IMR-90 (cell line): ENCODE results near the gene SMAD7. TPM values are rescaled to one million over a fixed set of nuclear protein-coding genes. Genes with fewer than 3 reads are reported as not detected.
A peak's percentile ranks its signal among the peaks of the same experiment; 100 is the strongest.

Experiments
- ATAC-seq: fragments of 200-7000 bp; cut with Tn5 transposase; 2 replicates; pipeline ENCODE4 v1.9.1; 2020; ENCODE audit warnings: low read depth, mild to moderate bottlenecking, moderate library complexity
- BruUV-seq: library from RNA; stranded (reverse); fragments of 400-500 nt; replicated peaks from 2 replicates; lab custom pipeline; 2021; lab: Mats Ljungman, UMichigan
- CTCF ChIA-PET: fragments of 300-600 bp; formaldehyde crosslinking; extraction: SDS; loops from one replicate; lab custom pipeline; 2021; ENCODE audit warnings: antibody characterized with exemption; lab: Yijun Ruan, JAX
- POLR2A ChIA-PET: fragments of 300-600 bp; sonication (Branson Sonifier 250); formaldehyde crosslinking; loops from one replicate; lab custom pipeline; 2022; ENCODE audit warnings: antibody characterized with exemption; ENCODE audit not compliant: unreplicated experiment; lab: Charles Lee
- DNase-seq: peaks from one replicate; pipeline ENCODE4 v3.0.0; 2013
- H2AFZ ChIP-seq: replicated peaks from 2 replicates; pipeline ENCODE3; 2013; ENCODE audit warnings: low read length, mild to moderate bottlenecking; ENCODE audit not compliant: poor library complexity
- H2AK5ac ChIP-seq: 2 replicates; pipeline ENCODE4 v1.6.1; 2013; ENCODE audit warnings: low read depth, low read length, inconsistent platforms
- H2AK9ac ChIP-seq: replicated peaks from 2 replicates; pipeline ENCODE3; 2013; ENCODE audit warnings: mild to moderate bottlenecking, low read depth, low read length, moderate library complexity; ENCODE audit not compliant: poor library complexity
- H2BK120ac ChIP-seq: 2 replicates; pipeline ENCODE4 v1.6.1; 2013; ENCODE audit warnings: low read depth, low read length, inconsistent platforms
- H2BK15ac ChIP-seq: 3 replicates; pipeline ENCODE4 v1.6.1; 2013; ENCODE audit warnings: low read depth, low read length, inconsistent platforms
- H2BK20ac ChIP-seq: 2 replicates; pipeline ENCODE4 v1.6.1; 2013; ENCODE audit warnings: low read depth, mild to moderate bottlenecking, inconsistent platforms, low read length, moderate library complexity
- H2BK5ac ChIP-seq: 2 replicates; pipeline ENCODE4 v1.6.1; 2013; ENCODE audit warnings: mild to moderate bottlenecking, low read depth, low read length, inconsistent platforms; ENCODE audit not compliant: poor library complexity, severe bottlenecking
- H3K14ac ChIP-seq: replicated peaks from 2 replicates; pipeline ENCODE4 v1.6.1; 2013; ENCODE audit warnings: low read depth, low read length, inconsistent platforms
- H3K18ac ChIP-seq: 2 replicates; pipeline ENCODE4 v1.6.1; 2013; ENCODE audit warnings: low read depth, low read length, control low read depth
- H3K23ac ChIP-seq: 2 replicates; pipeline ENCODE4 v1.6.1; 2013; ENCODE audit warnings: low read depth, low read length, inconsistent platforms
- H3K27ac ChIP-seq: 2 replicates; pipeline ENCODE4 v1.5.1; 2013; ENCODE audit warnings: mild to moderate bottlenecking, control low read depth, low read length; ENCODE audit not compliant: insufficient read depth
- H3K27me3 ChIP-seq: 2 replicates; pipeline ENCODE4 v1.6.1; 2013; ENCODE audit warnings: low read length; ENCODE audit not compliant: control insufficient read depth, insufficient read depth
- H3K36me3 ChIP-seq: 2 replicates; pipeline ENCODE4 v1.6.1; 2013; ENCODE audit warnings: low read length, mixed read lengths; ENCODE audit not compliant: control insufficient read depth, insufficient read depth
- H3K4ac ChIP-seq: 2 replicates; pipeline ENCODE4 v1.6.1; 2013; ENCODE audit warnings: low read depth, low read length, inconsistent platforms
- H3K4me1 ChIP-seq: 2 replicates; pipeline ENCODE4 v1.6.1; 2013; ENCODE audit warnings: low read length, mixed read lengths; ENCODE audit not compliant: control insufficient read depth, insufficient read depth
- H3K4me2 ChIP-seq: 2 replicates; pipeline ENCODE4 v1.6.1; 2013; ENCODE audit warnings: low read depth, mild to moderate bottlenecking, control low read depth, low read length, moderate library complexity
- H3K4me3 ChIP-seq: 2 replicates; pipeline ENCODE4 v1.5.1; 2013; ENCODE audit warnings: low read depth, mild to moderate bottlenecking, control low read depth, low read length, moderate library complexity; ENCODE audit not compliant: insufficient read depth
- H3K56ac ChIP-seq: 2 replicates; pipeline ENCODE4 v1.6.1; 2013; ENCODE audit warnings: low read length, inconsistent platforms; ENCODE audit not compliant: insufficient read depth; ENCODE audit errors: extremely low read depth
- H3K79me1 ChIP-seq, 2 experiments: 2 replicates each; pipeline ENCODE4 v1.6.1; 2013; ENCODE audit warnings: low read length in 2 of 2, inconsistent platforms in 1 of 2, low read depth in 1 of 2
- H3K9ac ChIP-seq: 2 replicates; pipeline ENCODE4 v1.6.1; 2013; ENCODE audit warnings: low read depth, low read length, control low read depth
- H3K9me1 ChIP-seq: 2 replicates; pipeline ENCODE4 v1.6.1; 2013; ENCODE audit warnings: low read length, inconsistent platforms; ENCODE audit not compliant: insufficient read depth
- H3K9me3 ChIP-seq: 2 replicates; pipeline ENCODE4 v1.6.1; 2013; ENCODE audit warnings: low read length; ENCODE audit not compliant: control insufficient read depth, insufficient read depth
- H4K20me1 ChIP-seq: 2 replicates; pipeline ENCODE4 v1.6.1; 2013; ENCODE audit warnings: low read length, inconsistent platforms; ENCODE audit not compliant: insufficient read depth
- H4K5ac ChIP-seq: 2 replicates; pipeline ENCODE4 v1.6.1; 2013; ENCODE audit warnings: mild to moderate bottlenecking, low read depth, low read length, control low read depth
- H4K8ac ChIP-seq, 2 experiments: 2 replicates each; pipeline ENCODE4 v1.6.1; 2013; ENCODE audit warnings: low read depth in 2 of 2, low read length in 2 of 2, control low read depth in 1 of 2, inconsistent platforms in 1 of 2
- H4K91ac ChIP-seq: 2 replicates; pipeline ENCODE4 v1.6.1; 2013; ENCODE audit warnings: low read depth, low read length, inconsistent platforms; ENCODE audit not compliant: insufficient read depth
- BHLHE40 ChIP-seq: fragments of 150-350 bp; IDR thresholded peaks from 2 replicates; pipeline ENCODE4 v1.6.1; 2016; ENCODE audit warnings: mild to moderate bottlenecking, low read depth, low read length
- RCOR1 ChIP-seq: IDR thresholded peaks from 2 replicates; pipeline ENCODE4 v1.6.1; 2012; ENCODE audit warnings: mild to moderate bottlenecking, low read length, improper control_type of control experiment; ENCODE audit not compliant: insufficient replicate concordance
- WGBS, 2 experiments: methylation state at CpG; one replicate each; pipeline versions ENCODE4 v1.1.5 to v1.1.7; 2013; ENCODE audit warnings: missing lambda C conversion rate in 2 of 2; ENCODE audit not compliant: insufficient read length in 1 of 2; ENCODE audit errors: extremely low coverage in 2 of 2; 5-methylcytosine and 5-hydroxymethylcytosine counted together
- dilution Hi-C: fragments of 300-500 bp; cut with HindIII; formaldehyde crosslinking; loops from one replicate; pipeline ENCODE4 v1.14.3; 2018; ENCODE audit warnings: low sequenced_read_pairs; ENCODE audit not compliant: unreplicated experiment
- in situ Hi-C: fragments of 300-500 bp; cut with MboI; formaldehyde crosslinking; loops from 3 replicates; pipeline ENCODE4 v1.14.3; 2019; ENCODE audit warnings: low sequenced_read_pairs, inconsistent platforms, mixed read lengths
- intact Hi-C: fragments of 100-400 bp; cut with micrococcal nuclease; formaldehyde crosslinking; loops from 2 replicates; pipeline ENCODE4 v1.10.0; 2022
- polyA plus RNA-seq, 3 experiments: library from polyadenylated mRNA; depleted of rRNA; stranded (reverse); fragments of >200 nt; gene quantifications; 2 replicates each; pipeline ENCODE4 v1.2.3, GENCODE V29; 2012; ENCODE audit warnings: low replicate concordance in 1 of 3
- total RNA-seq: library from RNA; depleted of rRNA; stranded (reverse); fragments of >200 nt; gene quantifications from 2 replicates; pipeline ENCODE4 v1.2.3, GENCODE V29; 2012

The SMAD7 gene
- total and polyA plus RNA-seq, 2 of the 4 experiments (the other 2 are of a cell fraction), result 15.8 to 17.6 TPM

- Histone ChIP-seq H4K20me1 (no peaks in the 10 kb centered on the region; the same call in 1 of the 2 replicates), H3K14ac (0 out of 2 replicates have a peak overlapping the region, but pooled peaks have one; percentile 7), H3K9me3 (no peaks in the 10 kb centered on the region), H3K4me2 (no peak overlapping the region), H2BK120ac (peak overlapping the region; percentile 39; the same call in 1 of the 2 replicates), H3K4me3 (no peak overlapping the region), H2BK15ac (no peak overlapping the region), H4K91ac (peak overlapping the region; percentile 36; the same call in 1 of the 2 replicates), H3K27ac (no peak overlapping the region), H3K9me1 (peaks cover 21% of the 10 kb centered on the region), H3K79me1 (peaks cover 0 to 20% of the 10 kb centered on the region in 2 experiments; a peak in 2 of 4 replicates), H4K5ac (no peak overlapping the region), H3K23ac (no peak overlapping the region), H3K36me3 (no peaks in the 10 kb centered on the region), H2AFZ (no peak overlapping the region), H3K27me3 (no peaks in the 10 kb centered on the region; the same call in 1 of the 2 replicates), H2BK20ac (0 out of 2 replicates have a peak overlapping the region, but pooled peaks have one; percentile 33), H3K9ac (no peak overlapping the region), H2BK5ac (no peak overlapping the region), H3K4me1 (peaks cover 26% of the 10 kb centered on the region), H2AK9ac (no peak overlapping the region), H3K18ac (no peak overlapping the region), H3K56ac (no peak overlapping the region), H2AK5ac (peak overlapping the region; percentile 10; the same call in 1 of the 2 replicates), H4K8ac (no peak overlapping the region), H3K4ac (peak overlapping the region; percentile 37)
- ATAC-seq (no peak), DNase-seq (no peak)
- intact Hi-C loops, result no loop called here
- no peak for TF ChIP-seq RCOR1
- TF ChIP-seq BHLHE40, result no peak
- dilution Hi-C loops, result no loop called here
- in situ Hi-C loops, result no loop called here
- no TSS peak for BruUV-seq
- ChIA-PET POLR2A (no interaction called here), CTCF (no interaction called here)
- 100% methylated on average over 2 of the region's 11 CpGs; no CpG with 5 or more reads in 1 of the 2 experiments for WGBS, 2 experiments
Measured at GRCh38 chr18:48999569-48999968, 48.8 kb upstream of the SMAD7 start.
